B cell (primary cell): Measurements from ENCODE around the gene FBXO24.

ENCODE experiments used
- EZH2 ChIP-seq: IDR thresholded peaks from 2 replicates; pipeline ENCODE4 v1.6.1; 2012; ENCODE audit warnings: borderline replicate concordance, low read depth, mild to moderate bottlenecking, moderate library complexity, low read length; ENCODE audit not compliant: insufficient read depth, poor library complexity, severe bottlenecking
- TF ChIP-seq, protein P1 (sequence below): fragments of 200-600 bp; IDR thresholded peaks from one replicate; pipeline ENCODE4 v1.8.0; 2022; ENCODE audit warnings: antibody characterized with exemption, mild to moderate bottlenecking

DNA sequence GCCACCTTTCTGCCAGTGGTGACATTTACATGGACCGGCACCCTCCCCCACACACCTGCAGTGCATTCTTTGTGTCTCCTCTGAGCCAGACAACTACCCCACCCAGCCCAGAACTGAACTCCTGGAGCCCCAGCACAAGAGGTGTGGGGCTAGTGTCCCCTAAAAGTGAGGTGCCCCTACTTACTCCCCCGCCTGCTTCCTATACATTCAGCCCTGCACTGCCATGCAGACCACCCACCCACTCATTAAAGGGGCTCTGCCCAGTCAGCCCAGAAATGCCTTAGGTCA is 14.4 kb upstream of the FBXO24 start:
- TF ChIP-seq, protein P1, sequence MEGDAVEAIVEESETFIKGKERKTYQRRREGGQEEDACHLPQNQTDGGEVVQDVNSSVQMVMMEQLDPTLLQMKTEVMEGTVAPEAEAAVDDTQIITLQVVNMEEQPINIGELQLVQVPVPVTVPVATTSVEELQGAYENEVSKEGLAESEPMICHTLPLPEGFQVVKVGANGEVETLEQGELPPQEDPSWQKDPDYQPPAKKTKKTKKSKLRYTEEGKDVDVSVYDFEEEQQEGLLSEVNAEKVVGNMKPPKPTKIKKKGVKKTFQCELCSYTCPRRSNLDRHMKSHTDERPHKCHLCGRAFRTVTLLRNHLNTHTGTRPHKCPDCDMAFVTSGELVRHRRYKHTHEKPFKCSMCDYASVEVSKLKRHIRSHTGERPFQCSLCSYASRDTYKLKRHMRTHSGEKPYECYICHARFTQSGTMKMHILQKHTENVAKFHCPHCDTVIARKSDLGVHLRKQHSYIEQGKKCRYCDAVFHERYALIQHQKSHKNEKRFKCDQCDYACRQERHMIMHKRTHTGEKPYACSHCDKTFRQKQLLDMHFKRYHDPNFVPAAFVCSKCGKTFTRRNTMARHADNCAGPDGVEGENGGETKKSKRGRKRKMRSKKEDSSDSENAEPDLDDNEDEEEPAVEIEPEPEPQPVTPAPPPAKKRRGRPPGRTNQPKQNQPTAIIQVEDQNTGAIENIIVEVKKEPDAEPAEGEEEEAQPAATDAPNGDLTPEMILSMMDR: no peak
- no peak for TF ChIP-seq EZH2
